ENCODE data around the gene CYP2D6. TPM values are rescaled to one million over a fixed set of nuclear protein-coding genes. Genes with fewer than 3 reads are reported as not detected.

CYP2D6 gene
- total RNA-seq, 1 donor from 2014 or later, result 0.91 TPM

DNA sequence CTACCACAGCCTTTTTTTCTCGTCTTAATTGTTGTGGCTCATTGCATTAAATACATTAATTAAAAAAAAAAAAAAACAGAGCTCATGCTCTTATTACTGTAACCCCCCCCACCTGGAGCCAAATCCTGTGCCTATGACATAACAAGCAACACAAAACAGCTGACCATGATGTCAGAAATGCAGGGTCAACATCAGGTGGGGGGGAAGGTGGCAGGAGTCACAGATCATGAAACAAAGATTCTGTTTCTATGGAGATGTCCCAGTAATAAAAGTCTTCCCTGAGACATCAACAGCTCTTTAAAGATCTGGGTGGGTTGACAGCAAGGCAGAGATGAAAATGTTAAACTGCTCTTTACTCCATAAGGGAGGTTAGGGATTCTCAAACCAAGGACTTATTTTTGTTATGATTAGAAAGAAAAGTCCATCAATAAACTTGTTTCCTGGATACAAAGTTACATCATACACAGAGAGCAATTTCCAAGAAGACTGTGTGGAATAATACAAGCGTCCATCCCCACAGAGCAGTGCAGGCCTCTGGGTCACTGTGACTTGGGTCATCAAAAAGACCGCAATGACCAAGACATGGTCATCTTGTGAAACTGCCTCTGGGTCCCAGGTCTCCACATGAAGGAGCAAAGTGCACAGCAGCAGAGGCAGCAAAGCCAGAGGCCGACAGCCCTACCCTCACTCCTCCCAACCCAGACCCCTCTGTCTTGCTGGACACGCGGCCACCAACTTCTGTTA lies 42.7 kb upstream of the CYP2D6 start:
- Histone ChIP-seq H3K4me3 (ENCODE audit: insufficient read depth, low read depth, low read length) (no peak overlapping the region), H2AFZ (ENCODE audit: low read depth, low read length) (no peak overlapping the region), H3K4me1 (ENCODE audit: insufficient read depth, low read length) (no peaks in the 10 kb centered on the region), H3K4me2 (ENCODE audit: low read length) (no peak overlapping the region), H4K20me1 (ENCODE audit: insufficient read depth, low read length) (peaks cover 88% of the 10 kb centered on the region), H3K9ac (ENCODE audit: low read length) (no peak overlapping the region), H3K27ac (ENCODE audit: low read depth, low read length) (no peak overlapping the region), H3K27me3 (ENCODE audit: insufficient read depth, low read length) (no peaks in the 10 kb centered on the region), H3K36me3 (ENCODE audit: insufficient read depth, low read length) (no peaks in the 10 kb centered on the region), H3K79me2 (ENCODE audit: insufficient read depth, low read length) (no peaks in the 10 kb centered on the region), H3K9me3 (ENCODE audit: insufficient read depth, low read depth, low read length) (no peaks in the 10 kb centered on the region)
- Mint-ChIP-seq H3K4me1 (ENCODE audit: low read depth, unreplicated experiment) (peaks cover 23% of the 10 kb centered on the region), H3K36me3 (ENCODE audit: low read depth, unreplicated experiment) (peaks cover 10% of the 10 kb centered on the region), H3K27ac (ENCODE audit: unreplicated experiment) (no peak overlapping the region), H3K27me3 (ENCODE audit: low read depth, unreplicated experiment) (no peaks in the 10 kb centered on the region), H3K9me3 (ENCODE audit: unreplicated experiment) (no peaks in the 10 kb centered on the region), H3K4me3 (ENCODE audit: unreplicated experiment) (no peak overlapping the region)
- no peak for FAIRE-seq
- TF ChIP-seq, protein P1, sequence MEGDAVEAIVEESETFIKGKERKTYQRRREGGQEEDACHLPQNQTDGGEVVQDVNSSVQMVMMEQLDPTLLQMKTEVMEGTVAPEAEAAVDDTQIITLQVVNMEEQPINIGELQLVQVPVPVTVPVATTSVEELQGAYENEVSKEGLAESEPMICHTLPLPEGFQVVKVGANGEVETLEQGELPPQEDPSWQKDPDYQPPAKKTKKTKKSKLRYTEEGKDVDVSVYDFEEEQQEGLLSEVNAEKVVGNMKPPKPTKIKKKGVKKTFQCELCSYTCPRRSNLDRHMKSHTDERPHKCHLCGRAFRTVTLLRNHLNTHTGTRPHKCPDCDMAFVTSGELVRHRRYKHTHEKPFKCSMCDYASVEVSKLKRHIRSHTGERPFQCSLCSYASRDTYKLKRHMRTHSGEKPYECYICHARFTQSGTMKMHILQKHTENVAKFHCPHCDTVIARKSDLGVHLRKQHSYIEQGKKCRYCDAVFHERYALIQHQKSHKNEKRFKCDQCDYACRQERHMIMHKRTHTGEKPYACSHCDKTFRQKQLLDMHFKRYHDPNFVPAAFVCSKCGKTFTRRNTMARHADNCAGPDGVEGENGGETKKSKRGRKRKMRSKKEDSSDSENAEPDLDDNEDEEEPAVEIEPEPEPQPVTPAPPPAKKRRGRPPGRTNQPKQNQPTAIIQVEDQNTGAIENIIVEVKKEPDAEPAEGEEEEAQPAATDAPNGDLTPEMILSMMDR (IDR thresholded peaks at IDR 0.05; ENCODE audit: insufficient read depth, low read depth, low read length), result no peak
- no peak for TF ChIP-seq EZH2 (IDR thresholded peaks at IDR 0.05; ENCODE audit: insufficient read depth, low read length)
- DNase-seq (ENCODE audit: low read depth), result no peak

DNA sequence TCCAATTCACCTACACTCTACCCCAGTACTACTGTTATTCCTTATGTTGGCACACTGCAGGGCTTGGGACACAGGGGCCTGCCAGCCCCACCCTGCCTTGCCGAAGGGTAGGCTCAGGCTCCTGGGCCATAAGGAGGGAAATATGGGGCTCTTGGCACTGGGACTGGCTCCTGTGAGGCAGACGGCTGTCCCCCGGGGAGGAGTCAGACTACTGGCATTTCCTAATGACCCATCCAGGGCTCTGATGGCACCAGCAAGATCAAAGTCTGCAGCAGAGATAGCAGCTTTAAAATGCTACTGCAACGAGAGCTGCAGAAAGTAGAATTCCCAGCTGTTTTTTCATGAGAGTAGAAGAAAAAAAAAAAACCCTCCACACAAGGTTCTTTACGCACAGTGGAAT lies 42.2 kb upstream of the CYP2D6 start:
- Histone ChIP-seq H3K27ac (ENCODE audit: low read depth, low read length) (no peak overlapping the region), H4K20me1 (ENCODE audit: insufficient read depth, low read length) (peaks cover 86% of the 10 kb centered on the region), H3K4me3 (ENCODE audit: insufficient read depth, low read depth, low read length) (no peak overlapping the region), H3K9me3 (ENCODE audit: insufficient read depth, low read depth, low read length) (no peaks in the 10 kb centered on the region), H3K9ac (ENCODE audit: low read length) (no peak overlapping the region), H3K4me2 (ENCODE audit: low read length) (no peak overlapping the region), H3K4me1 (ENCODE audit: insufficient read depth, low read length) (no peaks in the 10 kb centered on the region), H3K36me3 (ENCODE audit: insufficient read depth, low read length) (no peaks in the 10 kb centered on the region), H3K27me3 (ENCODE audit: insufficient read depth, low read length) (no peaks in the 10 kb centered on the region), H2AFZ (ENCODE audit: low read depth, low read length) (no peak overlapping the region), H3K79me2 (ENCODE audit: insufficient read depth, low read length) (no peaks in the 10 kb centered on the region)
- Mint-ChIP-seq H3K4me1 (ENCODE audit: low read depth, unreplicated experiment) (peaks cover 20% of the 10 kb centered on the region), H3K4me3 (ENCODE audit: unreplicated experiment) (peak overlapping the region; percentile 42), H3K36me3 (ENCODE audit: low read depth, unreplicated experiment) (peaks cover 10% of the 10 kb centered on the region), H3K9me3 (ENCODE audit: unreplicated experiment) (no peaks in the 10 kb centered on the region), H3K27ac (ENCODE audit: unreplicated experiment) (no peak overlapping the region), H3K27me3 (ENCODE audit: low read depth, unreplicated experiment) (no peaks in the 10 kb centered on the region)
- DNase-seq (ENCODE audit: low read depth), result peak; percentile 32
- TF ChIP-seq EZH2 (IDR thresholded peaks at IDR 0.05; ENCODE audit: insufficient read depth, low read length), result no peak
- TF ChIP-seq, protein P1 (IDR thresholded peaks at IDR 0.05; ENCODE audit: insufficient read depth, low read depth, low read length), result no peak
- no peak for FAIRE-seq

Measured in astrocyte (in vitro differentiated cells and primary cell).